H1 (cell line): Measurements from ENCODE around the gene CERS3. TPM values are rescaled to one million over a fixed set of nuclear protein-coding genes. Genes with fewer than 3 reads are reported as not detected.

Source experiments
- CTCF ChIA-PET: fragments of 300-600 bp; sonication (Branson Sonifier 250); formaldehyde crosslinking; loops from one replicate; lab custom pipeline; 2021; ENCODE audit not compliant: partially characterized antibody; lab: Charles Lee
- POLR2A ChIA-PET: fragments of 300-600 bp; sonication (Branson Sonifier 250); formaldehyde crosslinking; loops from one replicate; lab custom pipeline; 2021; ENCODE audit warnings: inconsistent platforms; ENCODE audit not compliant: partially characterized antibody; lab: Charles Lee
- DNase-seq, 2 experiments: peaks; one replicate each; pipeline versions ENCODE4 v3.0.0 to v3.0.0-alpha.2; 2010 to 2022; ENCODE audit warnings: low spot score in 2 of 2, low read depth in 1 of 2, mixed read lengths in 1 of 2
- FAIRE-seq: peaks from 2 replicates; lab custom pipeline; 2011; peaks lifted over from hg19 to GRCh38; lab: Jason Lieb, UNC
- H2AFZ ChIP-seq: 2 replicates; pipeline ENCODE4 v1.8.1; 2012; ENCODE audit warnings: low read length, inconsistent platforms
- H2AK5ac ChIP-seq: 2 replicates; pipeline ENCODE4 v1.6.1; 2013; ENCODE audit warnings: low read depth, low read length
- H2BK120ac ChIP-seq: replicated peaks from 2 replicates; pipeline ENCODE3; 2013; ENCODE audit warnings: low read depth, low read length, inconsistent platforms
- H2BK12ac ChIP-seq: 2 replicates; pipeline ENCODE4 v1.6.1; 2013; ENCODE audit warnings: low read depth, low read length
- H2BK15ac ChIP-seq: 2 replicates; pipeline ENCODE4 v1.6.1; 2013; ENCODE audit warnings: low read length
- H2BK20ac ChIP-seq: 2 replicates; pipeline ENCODE4 v1.6.1; 2013; ENCODE audit warnings: low read length
- H2BK5ac ChIP-seq: 2 replicates; pipeline ENCODE4 v1.6.1; 2013; ENCODE audit warnings: low read depth, low read length
- H3K14ac ChIP-seq: 2 replicates; pipeline ENCODE4 v1.6.1; 2013; ENCODE audit warnings: inconsistent platforms; ENCODE audit not compliant: insufficient read length
- H3K18ac ChIP-seq: 2 replicates; pipeline ENCODE4 v1.6.1; 2013; ENCODE audit warnings: low read length; ENCODE audit errors: extremely low read depth
- H3K23ac ChIP-seq: 2 replicates; pipeline ENCODE4 v1.6.1; 2013; ENCODE audit warnings: inconsistent platforms; ENCODE audit not compliant: insufficient read length
- H3K23me2 ChIP-seq: 2 replicates; pipeline ENCODE4 v1.6.1; 2013; ENCODE audit warnings: low read depth, low read length
- H3K27ac ChIP-seq: 2 replicates; pipeline ENCODE4 v1.6.1; 2011; ENCODE audit warnings: low read depth, low read length, inconsistent platforms
- H3K27me3 ChIP-seq, 4 experiments: replicated peaks in 1 of 4; 1 replicate in 1 of 4; 2 replicates in 3 of 4; pipeline versions ENCODE4 v1.6.1 to v1.8.1; 2011 to 2013; ENCODE audit warnings: low read length in 3 of 4, mild to moderate bottlenecking in 3 of 4, inconsistent platforms in 2 of 4, mixed read lengths in 2 of 4, moderate library complexity in 1 of 4; ENCODE audit not compliant: control insufficient read depth in 3 of 4, insufficient read depth in 3 of 4; ENCODE audit errors: extremely low read depth in 1 of 4
- H3K36me3 ChIP-seq, 4 experiments: 2 replicates each; pipeline versions ENCODE4 v1.6.1 to v1.8.1; 2011 to 2013; ENCODE audit warnings: mild to moderate bottlenecking in 4 of 4, low read length in 3 of 4, moderate library complexity in 2 of 4, control low read depth in 1 of 4, inconsistent platforms in 1 of 4; ENCODE audit not compliant: insufficient read depth in 4 of 4, control insufficient read depth in 2 of 4
- H3K4ac ChIP-seq: replicated peaks from 2 replicates; pipeline ENCODE3; 2013; ENCODE audit warnings: low read length, low read depth, mixed read lengths, inconsistent platforms; ENCODE audit not compliant: insufficient read length
- H3K4me1 ChIP-seq, 4 experiments: replicated peaks in 1 of 4; 1 replicate in 1 of 4; 2 replicates in 3 of 4; pipeline versions ENCODE4 v1.6.1 to v1.8.1; 2011 to 2013; ENCODE audit warnings: low read length in 3 of 4, inconsistent platforms in 2 of 4, mixed read lengths in 1 of 4; ENCODE audit not compliant: insufficient read depth in 4 of 4, control insufficient read depth in 3 of 4
- H3K4me2 ChIP-seq, 2 experiments: 2 replicates each; pipeline versions ENCODE4 v1.6.1 to v1.8.1; 2011 to 2013; ENCODE audit warnings: low read depth in 2 of 2, low read length in 2 of 2, control low read depth in 1 of 2, inconsistent platforms in 1 of 2, mild to moderate bottlenecking in 1 of 2; ENCODE audit not compliant: insufficient read depth in 1 of 2
- H3K4me3 ChIP-seq, 4 experiments: fragments of 200-600, 300-600 bp in 1 of 4; sonication (generic), shearing (Covaris generic), sonication (Bioruptor Twin) in 1 of 4; 2 replicates each; pipeline versions ENCODE4 v1.5.1 to v1.8.1; 2011 to 2016; ENCODE audit warnings: low read length in 4 of 4, low read depth in 3 of 4, control low read depth in 2 of 4, inconsistent platforms in 2 of 4, mild to moderate bottlenecking in 2 of 4, mixed read lengths in 1 of 4, moderate library complexity in 1 of 4; ENCODE audit not compliant: insufficient read depth in 2 of 4; ENCODE audit errors: extremely low read depth in 1 of 4
- H3K56ac ChIP-seq: replicated peaks from 2 replicates; pipeline ENCODE3; 2013; ENCODE audit warnings: low read depth, mild to moderate bottlenecking, mixed read lengths, low read length, inconsistent platforms; ENCODE audit not compliant: insufficient read length
- H3K79me1 ChIP-seq: 2 replicates; pipeline ENCODE4 v1.6.1; 2013; ENCODE audit warnings: low read depth, low read length, control low read depth
- H3K79me2 ChIP-seq, 2 experiments: 2 replicates each; pipeline versions ENCODE4 v1.6.1 to v1.8.1; 2012 to 2013; ENCODE audit warnings: low read length in 2 of 2, mild to moderate bottlenecking in 2 of 2, inconsistent platforms in 1 of 2; ENCODE audit not compliant: insufficient read depth in 2 of 2, control insufficient read depth in 1 of 2
- H3K9ac ChIP-seq, 4 experiments: replicated peaks in 1 of 4; 1 replicate in 1 of 4; 2 replicates in 3 of 4; pipeline versions ENCODE4 v1.6.1 to v1.8.1; 2011 to 2013; ENCODE audit warnings: low read depth in 3 of 4, low read length in 3 of 4, control low read depth in 2 of 4, mild to moderate bottlenecking in 2 of 4, moderate library complexity in 2 of 4, inconsistent platforms in 1 of 4; ENCODE audit errors: extremely low read depth in 1 of 4
- H3K9me3 ChIP-seq, 2 experiments: 2 replicates each; pipeline versions ENCODE4 v1.6.1 to v1.8.1; 2012 to 2013; ENCODE audit warnings: mild to moderate bottlenecking in 2 of 2, moderate library complexity in 2 of 2, control low read depth in 1 of 2, inconsistent platforms in 1 of 2, low read depth in 1 of 2, low read length in 1 of 2, mixed read lengths in 1 of 2; ENCODE audit not compliant: insufficient read depth in 2 of 2
- H4K20me1 ChIP-seq, 2 experiments: replicated peaks in 1 of 2; 2 replicates each; pipeline versions ENCODE3 to v1.8.1; 2011 to 2013; ENCODE audit warnings: inconsistent platforms in 2 of 2, low read length in 2 of 2, mild to moderate bottlenecking in 1 of 2; ENCODE audit not compliant: insufficient read depth in 2 of 2, control insufficient read depth in 1 of 2
- H4K5ac ChIP-seq: 2 replicates; pipeline ENCODE4 v1.6.1; 2013; ENCODE audit warnings: low read length, low read depth, mixed read lengths, inconsistent platforms; ENCODE audit not compliant: insufficient read length
- H4K8ac ChIP-seq: 2 replicates; pipeline ENCODE4 v1.8.0; 2013; ENCODE audit warnings: mild to moderate bottlenecking, moderate library complexity, low read length, inconsistent platforms; ENCODE audit not compliant: insufficient read depth; ENCODE audit errors: extremely low read depth
- H4K91ac ChIP-seq: replicated peaks from 2 replicates; pipeline ENCODE3; 2013; ENCODE audit warnings: low read length, mixed read lengths, inconsistent platforms; ENCODE audit not compliant: insufficient read length
- ASH2L ChIP-seq: fragments of 200-600, 300-600 bp; sonication (generic); IDR thresholded peaks from one replicate; pipeline ENCODE4 v1.7.1; 2017; ENCODE audit warnings: low read length
- CEBPB ChIP-seq: IDR thresholded peaks from 2 replicates; pipeline ENCODE4 v1.6.1; 2012; ENCODE audit warnings: low read depth, low read length
- CTBP2 ChIP-seq: IDR thresholded peaks from 2 replicates; pipeline ENCODE4 v1.7.0; 2011; ENCODE audit warnings: borderline replicate concordance, mild to moderate bottlenecking, moderate library complexity, mixed read lengths, low read length; ENCODE audit not compliant: insufficient read depth, insufficient read length
- NANOG ChIP-seq: IDR thresholded peaks from 2 replicates; pipeline ENCODE4 v1.6.1; 2011; ENCODE audit warnings: low read length, low read depth, mild to moderate bottlenecking, inconsistent platforms; ENCODE audit not compliant: insufficient read depth, poor library complexity, severe bottlenecking
- NRF1 ChIP-seq: IDR thresholded peaks from 2 replicates; pipeline ENCODE4 v1.6.1; 2011; ENCODE audit warnings: mild to moderate bottlenecking, low read depth, low read length, improper control_type of control experiment
- POLR2AphosphoS5 ChIP-seq: IDR thresholded peaks from 2 replicates; pipeline ENCODE4 v1.6.1; 2011; ENCODE audit warnings: low read depth, low read length
- RAD21 ChIP-seq, 2 experiments: IDR thresholded peaks in 1 of 2; conservative IDR thresholded peaks in 1 of 2; 2 replicates each; pipeline ENCODE4 v1.6.1; 2011; ENCODE audit warnings: low read depth in 2 of 2, low read length in 2 of 2, improper control_type of control experiment in 1 of 2, inconsistent platforms in 1 of 2, mild to moderate bottlenecking in 1 of 2, moderate library complexity in 1 of 2
- SIRT6 ChIP-seq: IDR thresholded peaks from one replicate; pipeline ENCODE4 v1.7.1; 2012; ENCODE audit warnings: low read length, inconsistent platforms
- SP2 ChIP-seq: IDR thresholded peaks from 2 replicates; pipeline ENCODE4 v1.6.1; 2012; ENCODE audit warnings: mild to moderate bottlenecking, low read length, inconsistent platforms
- ZNF274 ChIP-seq: IDR thresholded peaks from 2 replicates; pipeline ENCODE4 v1.7.0; 2012; ENCODE audit warnings: low read length, borderline replicate concordance; ENCODE audit errors: extremely low read depth
- WGBS, 2 experiments: shearing (Covaris generic) in 1 of 2; methylation state at CpG; one replicate each; pipeline versions ENCODE4 v1.1.6 to v1.1.7; 2013 to 2015; ENCODE audit warnings: low lambda C conversion rate in 2 of 2, mixed read lengths in 2 of 2, inconsistent platforms in 1 of 2, low coverage in 1 of 2, missing lambda C conversion rate in 1 of 2; ENCODE audit not compliant: insufficient replicate concordance in 2 of 2, insufficient coverage in 1 of 2, insufficient read length in 1 of 2; ENCODE audit errors: extremely low coverage in 1 of 2, missing lambda C conversion rate in 1 of 2; 5-methylcytosine and 5-hydroxymethylcytosine counted together
- polyA plus RNA-seq, 7 experiments: library from polyadenylated mRNA; depleted of rRNA in 3 of 7; stranded (reverse) in 5 of 7; unstranded in 2 of 7; fragments of >200 nt in 5 of 7; fragments of 200-250 nt in 2 of 7; gene quantifications; 1 replicate in 5 of 7; 2 replicates in 1 of 7; 4 replicates in 1 of 7; pipeline versions ENCODE4 v1.2.1 to v1.2.3, GENCODE V29; 2011 to 2013; ENCODE audit warnings: missing spikeins in 2 of 7, mixed read lengths in 2 of 7
- total RNA-seq: library from RNA; stranded (reverse); fragmentation: NEBNext Ultra II Directional; extraction: Animal tissue kit (Norgen Biotek cat#: 25700); gene quantifications from 2 replicates; pipeline ENCODE4 v1.2.1, GENCODE V29; 2021

CERS3 gene
- total and polyA plus RNA-seq, 2 of the 8 experiments (the other 6 are each of a cell fraction or from before 2014, with no cell fraction given) = 0.62 TPM; not detected in 1

GRCh38 chr15:100430411-100430810, 98.3 kb downstream of the CERS3 start:
- no peaks in the 10 kb centered on the region for H3K36me3 ChIP-seq
- H3K14ac ChIP-seq = no peak overlapping the region
- H4K8ac ChIP-seq = no peak overlapping the region
- H3K4ac ChIP-seq = no peak overlapping the region
- H3K9me3 ChIP-seq = peaks cover 38 to 59% of the 10 kb centered on the region in 2 experiments
- H2BK15ac ChIP-seq = no peak overlapping the region
- H3K23ac ChIP-seq = no peak overlapping the region
- FAIRE-seq (no peak), DNase-seq (no peak)
- no peak overlapping the region for H3K4me2 ChIP-seq
- no peak overlapping the region for H2BK12ac ChIP-seq
- no peak overlapping the region for H3K9ac ChIP-seq
- no peak overlapping the region for H2BK20ac ChIP-seq
- no peak overlapping the region for H2BK120ac ChIP-seq
- ChIA-PET CTCF (no interaction called here), POLR2A (no interaction called here)
- no peaks in the 10 kb centered on the region for H3K79me1 ChIP-seq
- no peak overlapping the region for H3K27ac ChIP-seq
- no peak overlapping the region for H4K91ac ChIP-seq
- H3K56ac ChIP-seq = no peak overlapping the region
- no peaks in the 10 kb centered on the region for H3K27me3 ChIP-seq
- no peaks in the 10 kb centered on the region for H3K4me1 ChIP-seq
- WGBS, 2 experiments = 67% methylated on average over 1 of the region's 1 CpG; no CpG with 5 or more reads in 1 of the 2 experiments
- H2BK5ac ChIP-seq = no peak overlapping the region
- no peaks in the 10 kb centered on the region for H4K20me1 ChIP-seq
- no peak overlapping the region for H4K5ac ChIP-seq
- no peak overlapping the region for H2AK5ac ChIP-seq
- no peaks in the 10 kb centered on the region for H3K79me2 ChIP-seq
- no peak overlapping the region for H2AFZ ChIP-seq
- H3K18ac ChIP-seq = no peak overlapping the region
- H3K23me2 ChIP-seq = no peaks in the 10 kb centered on the region
- no peak overlapping the region for H3K4me3 ChIP-seq
- TF ChIP-seq NRF1 (no peak), RAD21 (IDR thresholded peaks at IDR 0.05 in 1 of 2, conservative IDR thresholded peaks at IDR 0.05 in 1 of 2; ENCODE audit: low read depth in 2 of 2, low read length in 2 of 2) (no peak), SP2 (no peak), CTBP2 (no peak), SIRT6 (no peak), NANOG (no peak), POLR2AphosphoS5 (no peak), ASH2L (no peak), CEBPB (no peak), ZNF274 (no peak)
